Esophagus (tissue), 2 donors: ENCODE measurements around the gene TCN2. TPM values are rescaled to one million over a fixed set of nuclear protein-coding genes. Genes with fewer than 3 reads are reported as not detected.
"Not testable (repeated sequence)": the region's sequence is repeated elsewhere in the genome, so short reads cannot be mapped to it uniquely, and the experiment has no call there.

Experiments
- H3K27ac ChIP-seq, 2 donors: one replicate each; pipeline ENCODE4 v1.5.1; 2013; ENCODE audit warnings: low read depth in 2 of 2, mild to moderate bottlenecking in 2 of 2, inconsistent platforms in 1 of 2, low read length in 1 of 2, moderate library complexity in 1 of 2
- H3K27me3 ChIP-seq, 2 donors: one replicate each; pipeline ENCODE4 v1.6.1; 2013; ENCODE audit warnings: low read length in 2 of 2, control low read depth in 1 of 2, mild to moderate bottlenecking in 1 of 2; ENCODE audit not compliant: insufficient read depth in 2 of 2, control insufficient read depth in 1 of 2
- H3K36me3 ChIP-seq, 2 donors: one replicate each; pipeline ENCODE4 v1.6.1; 2013; ENCODE audit warnings: low read length in 1 of 2; ENCODE audit not compliant: control insufficient read depth in 2 of 2, insufficient read depth in 2 of 2
- H3K4me1 ChIP-seq, 2 donors: one replicate each; pipeline ENCODE4 v1.6.1; 2013; ENCODE audit warnings: low read length in 1 of 2; ENCODE audit not compliant: control insufficient read depth in 2 of 2, insufficient read depth in 2 of 2
- H3K4me3 ChIP-seq, 2 donors: one replicate each; pipeline ENCODE4 v1.5.1; 2013; ENCODE audit warnings: low read length in 2 of 2, mild to moderate bottlenecking in 2 of 2, low read depth in 1 of 2, moderate library complexity in 1 of 2
- H3K9me3 ChIP-seq, 2 donors: one replicate each; pipeline ENCODE4 v1.6.1; 2013; ENCODE audit warnings: mild to moderate bottlenecking in 2 of 2, low read depth in 1 of 2, low read length in 1 of 2, moderate library complexity in 1 of 2; ENCODE audit not compliant: control insufficient read depth in 2 of 2, insufficient read depth in 1 of 2
- WGBS, 2 donors: extraction: QIAGEN DNeasy Blood & Tissue Kit; methylation state at CpG; one replicate each; pipeline ENCODE4 v1.1.7; 2013; 5-methylcytosine and 5-hydroxymethylcytosine counted together
- polyA plus RNA-seq, 2 donors: library from polyadenylated mRNA; stranded (reverse); fragments of 200-250 nt; gene quantifications; one replicate each; pipeline ENCODE4 v1.2.3, GENCODE V29; 2013
- donor health status: healthy with polysubstance abuse.
- donor health status: Bipolar disorder and iron deficiency.

TCN2 gene
- polyA plus RNA-seq, 2 donors, result 1.6 to 2.2 TPM

DNA sequence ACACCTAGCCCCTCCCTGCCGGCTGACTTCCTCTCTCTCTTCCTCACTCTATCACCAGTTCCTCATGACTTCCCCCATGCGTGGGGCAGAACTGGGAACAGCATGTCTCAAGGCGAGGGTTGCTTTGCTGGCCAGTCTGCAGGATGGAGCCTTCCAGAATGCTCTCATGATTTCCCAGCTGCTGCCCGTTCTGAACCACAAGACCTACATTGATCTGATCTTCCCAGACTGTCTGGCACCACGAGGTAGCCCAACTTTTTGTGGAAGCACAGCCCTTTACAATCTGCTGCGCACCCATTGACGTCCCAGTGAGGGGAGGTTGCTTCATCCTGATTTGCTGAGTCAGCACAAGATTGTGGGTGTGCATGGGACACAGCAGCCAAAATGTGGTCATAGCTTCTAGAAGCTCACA, 8.6 kb downstream of the TCN2 start:
- Histone ChIP-seq H3K36me3 (peaks cover 0 to 2% of the 10 kb centered on the region in 2 donors), H3K4me1 (no peaks in the 10 kb centered on the region), H3K9me3 (no peaks in the 10 kb centered on the region), H3K27me3 (no peaks in the 10 kb centered on the region), H3K27ac (no peak overlapping the region), H3K4me3 (no peak overlapping the region)
- 82 to 88% methylated on average over 7 of the region's 7 CpGs for WGBS, 2 donors

DNA sequence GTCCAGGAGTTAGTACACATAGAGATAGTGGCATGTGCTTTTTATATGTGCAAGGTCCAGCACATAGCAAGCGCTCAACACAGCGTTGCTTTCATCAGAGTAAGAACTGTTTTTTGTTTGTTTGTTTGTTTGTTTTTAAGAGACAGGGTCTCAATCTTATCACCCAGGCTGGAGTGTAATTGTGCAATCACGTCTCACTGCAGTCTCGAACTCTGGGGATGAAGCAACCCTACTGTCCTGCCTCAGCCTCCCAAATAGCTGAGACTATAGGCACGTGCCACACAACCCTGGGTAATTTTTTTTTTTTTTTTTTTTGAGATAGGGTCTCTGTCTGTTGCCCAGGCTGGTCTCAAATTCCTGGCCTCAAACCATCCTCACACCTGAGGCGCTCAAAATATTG, 10.8 kb downstream of the TCN2 start:
- Histone ChIP-seq H3K9me3 (no peaks in the 10 kb centered on the region), H3K27me3 (no peaks in the 10 kb centered on the region), H3K27ac (no peak overlapping the region), H3K4me3 (no peak overlapping the region), H3K36me3 (peaks cover 0 to 2% of the 10 kb centered on the region in 2 donors), H3K4me1 (no peaks in the 10 kb centered on the region)
- 86 to 92% methylated on average over 6 of the region's 6 CpGs for WGBS, 2 donors

DNA sequence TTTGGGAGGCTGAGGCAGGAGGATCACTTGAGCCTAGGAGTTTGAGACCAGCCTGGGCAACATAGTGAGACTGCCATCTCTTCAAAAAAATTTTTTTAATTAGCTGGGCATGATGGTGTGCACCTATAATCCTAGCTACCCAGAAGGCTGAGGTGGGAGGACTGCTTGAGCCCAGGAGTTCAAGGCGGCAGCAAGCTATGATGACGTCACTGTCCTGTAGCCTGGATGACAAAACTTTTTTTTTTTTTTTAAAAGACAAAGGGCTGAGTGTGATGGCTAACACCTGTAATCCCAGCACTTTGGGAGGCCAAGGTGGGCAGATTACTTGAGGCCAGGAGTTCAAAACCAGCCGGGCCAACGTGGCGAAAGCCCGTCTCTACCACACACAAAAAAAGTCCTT, 12.9 kb downstream of the TCN2 start:
- H3K4me1 ChIP-seq, H3K4me3 ChIP-seq, H3K27ac ChIP-seq, H3K36me3 ChIP-seq, H3K27me3 ChIP-seq, H3K9me3 ChIP-seq: not testable (repeated sequence)
- 92 to 93% methylated on average over 6 of the region's 6 CpGs for WGBS, 2 donors

DNA sequence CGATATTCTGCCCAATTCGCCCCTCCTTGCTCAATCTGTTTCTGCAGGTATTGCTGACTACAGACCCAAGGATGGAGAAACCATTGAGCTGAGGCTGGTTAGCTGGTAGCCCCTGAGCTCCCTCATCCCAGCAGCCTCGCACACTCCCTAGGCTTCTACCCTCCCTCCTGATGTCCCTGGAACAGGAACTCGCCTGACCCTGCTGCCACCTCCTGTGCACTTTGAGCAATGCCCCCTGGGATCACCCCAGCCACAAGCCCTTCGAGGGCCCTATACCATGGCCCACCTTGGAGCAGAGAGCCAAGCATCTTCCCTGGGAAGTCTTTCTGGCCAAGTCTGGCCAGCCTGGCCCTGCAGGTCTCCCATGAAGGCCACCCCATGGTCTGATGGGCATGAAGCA, 19.4 kb downstream of the TCN2 start:
- no peaks in the 10 kb centered on the region for H3K36me3 ChIP-seq
- H3K27me3 ChIP-seq, result no peaks in the 10 kb centered on the region
- no peaks in the 10 kb centered on the region for H3K9me3 ChIP-seq
- no peaks in the 10 kb centered on the region for H3K4me1 ChIP-seq
- WGBS, 2 donors, result 88 to 92% methylated on average over 5 of the region's 5 CpGs
- H3K4me3 ChIP-seq, result no peak overlapping the region
- H3K27ac ChIP-seq, result no peak overlapping the region

DNA sequence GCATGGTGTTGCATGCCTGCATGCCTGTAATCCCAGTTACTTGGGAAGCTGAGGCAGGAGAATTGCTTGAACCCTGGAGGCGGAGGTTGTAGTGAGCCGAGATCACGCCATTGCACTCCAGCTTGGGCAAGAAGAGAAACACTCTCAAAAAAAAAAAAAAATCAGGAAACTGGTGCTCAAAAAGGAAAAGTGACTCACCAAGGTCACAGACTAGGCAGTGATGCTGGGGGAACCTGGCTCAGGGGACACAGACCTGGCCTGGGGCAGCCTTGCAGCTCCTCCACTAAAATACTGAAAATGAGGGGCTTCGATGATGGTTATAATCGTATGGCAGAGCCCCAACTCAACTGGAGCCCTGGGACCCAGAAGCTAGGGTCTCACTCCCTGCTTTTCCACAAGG, 20.5 kb downstream of the TCN2 start:
- H3K4me1 ChIP-seq, result no peaks in the 10 kb centered on the region
- 88 to 91% methylated on average over 5 of the region's 5 CpGs for WGBS, 2 donors
- no peaks in the 10 kb centered on the region for H3K36me3 ChIP-seq
- no peak overlapping the region for H3K27ac ChIP-seq
- H3K4me3 ChIP-seq, result no peak overlapping the region
- no peaks in the 10 kb centered on the region for H3K9me3 ChIP-seq
- no peaks in the 10 kb centered on the region for H3K27me3 ChIP-seq

DNA sequence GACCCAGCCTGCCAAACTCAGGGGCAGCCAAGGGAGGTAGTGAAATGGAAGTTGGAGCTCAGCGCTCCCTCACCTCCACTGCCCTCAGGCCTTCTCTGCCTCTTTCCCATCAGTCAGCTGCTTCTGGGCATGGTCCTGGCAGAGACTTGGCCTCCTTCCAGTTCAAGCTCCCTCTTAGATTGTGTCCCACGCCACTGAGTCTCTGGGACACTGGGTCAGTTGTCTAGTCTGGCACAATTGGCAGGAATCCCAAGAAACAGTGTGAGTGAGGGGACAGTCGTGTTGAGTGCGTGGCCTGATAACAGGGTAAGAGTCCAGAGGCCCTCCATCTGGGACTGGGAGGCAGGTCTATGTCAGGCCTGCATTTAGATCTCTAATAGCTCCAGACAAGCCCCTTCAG, 21.5 kb downstream of the TCN2 start:
- H3K4me1 ChIP-seq, result no peaks in the 10 kb centered on the region
- H3K27ac ChIP-seq, result no peak overlapping the region
- H3K36me3 ChIP-seq, result no peaks in the 10 kb centered on the region
- no peaks in the 10 kb centered on the region for H3K9me3 ChIP-seq
- 73 to 82% methylated on average over 4 of the region's 4 CpGs for WGBS, 2 donors
- H3K27me3 ChIP-seq, result no peaks in the 10 kb centered on the region
- no peak overlapping the region for H3K4me3 ChIP-seq

DNA sequence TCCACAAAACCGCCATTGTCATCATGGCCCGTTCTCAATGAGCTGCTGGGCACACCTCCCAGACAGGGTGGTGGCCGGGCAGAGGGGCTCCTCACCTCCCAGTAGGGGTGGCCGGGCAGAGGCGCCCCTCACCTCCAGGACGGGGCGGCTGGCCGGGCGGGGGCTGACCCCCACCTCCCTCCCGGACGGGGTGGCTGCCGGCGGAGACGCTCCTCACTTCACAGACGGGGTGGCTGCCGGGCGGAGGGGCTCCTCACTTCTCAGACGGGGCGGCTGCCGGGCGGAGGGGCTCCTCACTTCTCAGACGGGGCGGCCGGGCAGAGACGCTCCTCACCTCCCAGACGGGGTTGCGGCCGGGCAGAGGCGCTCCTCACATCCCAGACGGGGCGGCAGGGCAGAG, 24.5 kb downstream of the TCN2 start:
- WGBS, 2 donors, result 92 to 97% methylated on average over 17 to 25 of the region's 31 CpGs
- not testable (repeated sequence) for H3K4me1 ChIP-seq, H3K4me3 ChIP-seq, H3K36me3 ChIP-seq, H3K9me3 ChIP-seq, H3K27me3 ChIP-seq, H3K27ac ChIP-seq

DNA sequence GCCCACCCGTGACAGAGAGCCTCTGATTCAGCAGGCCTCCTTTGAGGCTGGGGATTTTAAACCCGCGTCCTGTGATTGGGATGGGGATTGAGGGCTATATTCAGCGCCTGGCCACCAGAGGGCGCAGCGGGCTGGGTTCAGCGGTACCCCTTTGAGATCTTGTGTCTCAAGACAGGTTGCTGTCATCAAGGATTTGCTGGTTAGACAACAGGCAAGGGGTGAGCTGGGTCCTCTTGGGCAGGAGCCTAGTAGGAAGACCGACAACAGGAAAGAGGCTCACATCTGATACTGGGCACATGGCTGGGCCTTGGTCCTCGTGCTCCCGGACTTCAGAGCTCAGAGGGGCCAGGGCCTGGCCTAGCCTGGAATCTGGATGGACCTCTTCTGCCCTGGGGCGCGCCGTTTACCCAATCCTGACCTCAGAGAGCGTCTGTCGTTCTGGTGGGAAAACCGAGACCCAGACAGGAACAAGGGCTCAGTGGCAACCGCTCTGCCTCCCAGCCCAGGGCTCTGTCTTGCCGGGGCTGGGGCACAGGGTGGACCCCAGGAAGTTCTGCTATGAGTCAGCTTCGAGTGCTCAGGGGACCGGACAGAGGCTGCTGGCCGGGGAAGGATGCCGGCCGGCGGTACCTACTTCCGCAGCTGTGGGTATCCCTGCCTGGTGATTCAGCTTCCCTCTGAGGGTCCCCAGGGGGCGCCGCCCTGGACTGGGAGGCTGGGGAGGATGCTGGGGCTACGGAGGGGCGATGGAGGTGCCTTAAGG, 27.7 kb downstream of the TCN2 start:
- peak overlapping the region in 1 of 2 donors; percentile 3 for H3K4me3 ChIP-seq
- no peaks in the 10 kb centered on the region for H3K36me3 ChIP-seq
- WGBS, 2 donors, result 7 to 10% methylated on average over 29 of the region's 29 CpGs
- no peaks in the 10 kb centered on the region for H3K27me3 ChIP-seq
- no peaks in the 10 kb centered on the region for H3K9me3 ChIP-seq
- peak overlapping the region; percentile 82 to 83 for H3K27ac ChIP-seq
- H3K4me1 ChIP-seq, result peaks cover 7 to 11% of the 10 kb centered on the region in 2 donors

DNA sequence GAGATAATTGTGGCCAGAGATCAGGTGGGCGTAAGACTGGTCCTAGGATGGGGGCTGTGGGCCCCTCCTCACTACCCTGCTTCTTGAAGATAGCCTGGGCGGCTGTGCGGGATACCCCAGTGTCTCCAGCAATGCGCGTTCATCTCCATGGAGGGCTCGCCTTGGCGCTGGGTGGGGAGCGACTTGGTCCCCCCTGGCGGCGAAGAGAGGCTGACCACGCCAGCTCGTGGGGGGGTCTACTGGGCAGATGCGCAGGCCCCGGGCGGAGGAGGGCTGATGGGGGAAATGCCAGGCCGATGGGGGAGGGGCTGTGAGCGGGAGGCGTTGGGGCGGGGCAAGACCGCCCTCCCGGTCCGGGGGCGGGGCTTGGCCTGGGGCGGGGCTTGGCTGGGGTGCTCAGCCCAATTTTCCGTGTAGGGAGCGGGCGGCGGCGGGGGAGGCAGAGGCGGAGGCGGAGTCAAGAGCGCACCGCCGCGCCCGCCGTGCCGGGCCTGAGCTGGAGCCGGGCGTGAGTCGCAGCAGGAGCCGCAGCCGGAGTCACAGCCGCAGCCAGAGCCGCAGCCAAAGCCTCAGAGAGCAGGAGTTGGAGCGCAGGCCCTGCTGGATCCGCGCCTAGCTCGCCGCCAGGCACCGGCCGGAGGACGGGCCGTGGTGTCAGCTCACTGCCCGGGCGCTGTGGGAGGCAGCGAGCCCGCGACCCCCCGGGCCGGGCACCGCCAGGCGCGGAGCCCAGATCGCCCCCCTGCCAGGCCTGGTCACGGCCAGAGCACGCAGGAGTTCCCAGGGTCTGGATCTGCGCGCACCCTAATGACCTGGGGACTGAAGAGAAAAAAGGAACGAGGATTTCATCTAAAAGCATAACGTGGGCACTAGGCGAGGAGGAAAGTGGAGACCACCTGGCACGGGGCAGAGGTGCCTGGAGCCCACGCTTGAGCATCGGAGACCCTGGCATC, 28.6 kb downstream of the TCN2 start, which contains the start of gene SLC35E4:
SLC35E4 (plus strand) TSS at position 509 of the 953 bp plus-strand sequence. CDS start 670 bp downstream, outside the sequence.
- peak within 1 kb of the TSS; percentile 57 to 61 for H3K4me3 ChIP-seq
- H3K4me1 ChIP-seq, result peaks cover 7 to 11% of the 10 kb centered on the region in 2 donors
- H3K9me3 ChIP-seq, result no peaks in the 10 kb centered on the region
- 1% methylated on average over 69 to 75 of the region's 75 CpGs for WGBS, 2 donors
- no peaks in the 10 kb centered on the region for H3K36me3 ChIP-seq
- H3K27me3 ChIP-seq, result no peaks in the 10 kb centered on the region
- H3K27ac ChIP-seq, result peak within 1 kb of the TSS; percentile 83 to 86
